Left cardiac atrium (tissue), 4 donors: ENCODE measurements around the gene TGM6. TPM values are rescaled to one million over a fixed set of nuclear protein-coding genes. Genes with fewer than 3 reads are reported as not detected.

ENCODE experiments used
- ATAC-seq, 2 donors: fragments of 200-7000 bp; cut with Tn5 transposase; one replicate each; pipeline ENCODE4 v1.9.1; 2020; ENCODE audit warnings: mild to moderate bottlenecking in 2 of 2, moderate library complexity in 2 of 2
- DNase-seq: peaks from one replicate; pipeline ENCODE4 v3.0.0-alpha.2; 2020
- intact Hi-C, 2 donors: fragments of 100-400 bp; cut with DNase I; formaldehyde crosslinking; loops; one replicate each; pipeline versions ENCODE4 v1.14.1 to v1.15.1; 2022 to 2023
- total RNA-seq, 2 donors: library from RNA; stranded (reverse); fragmentation: NEBNext Ultra II Directional; extraction: Animal tissue kit (Norgen Biotek cat#: 25700); gene quantifications; one replicate each; pipeline ENCODE4 v1.2.1, GENCODE V29; 2021
- donor health status: DM: no; HTN: yes; CAD: no.
- donor health status: DM: no; HTN: yes; CAD: no; lungs with severe emphysema.
- donor health status: DM: yes; HTN: yes; CAD: no.
- donor health status: Dilated cardiomyopathy.

The TGM6 gene
- total RNA-seq, 2 donors from 2014 or later: not detected

GRCh38 chr20:2361035-2361593, 19.6 kb upstream of the TGM6 start:
- DNase-seq: no peak
- no peak for ATAC-seq
- intact Hi-C loops: no loop called here

GRCh38 chr20:2363187-2363586, 17.5 kb upstream of the TGM6 start:
- no peak for ATAC-seq
- intact Hi-C loops: no loop called here
- DNase-seq: no peak

DNA sequence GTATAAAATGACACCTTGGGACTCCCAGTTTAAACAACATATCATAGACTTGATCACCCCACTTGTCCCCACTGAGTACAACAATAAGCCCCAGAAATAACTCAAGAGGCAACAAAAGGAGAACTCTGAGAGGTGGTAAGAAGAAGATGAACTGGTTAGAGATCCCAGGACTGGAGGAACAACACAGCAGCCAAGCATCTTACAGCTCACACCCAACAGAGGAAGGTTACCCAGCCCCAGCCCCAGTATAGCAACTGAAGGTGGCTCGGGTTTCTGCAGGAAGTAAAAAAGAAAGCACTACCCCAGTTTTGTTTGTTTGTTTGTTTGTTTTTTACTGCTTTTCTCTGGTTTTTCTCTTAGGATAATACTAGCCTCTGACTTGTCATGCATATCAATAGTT, 17.1 kb upstream of the TGM6 start:
- intact Hi-C loops: no loop called here
- DNase-seq (no peak), ATAC-seq (no peak)

- intact Hi-C loops: no loop called here
- DNase-seq: no peak
- no peak for ATAC-seq
Measured at GRCh38 chr20:2364044-2364443, 16.7 kb upstream of the TGM6 start.

DNA sequence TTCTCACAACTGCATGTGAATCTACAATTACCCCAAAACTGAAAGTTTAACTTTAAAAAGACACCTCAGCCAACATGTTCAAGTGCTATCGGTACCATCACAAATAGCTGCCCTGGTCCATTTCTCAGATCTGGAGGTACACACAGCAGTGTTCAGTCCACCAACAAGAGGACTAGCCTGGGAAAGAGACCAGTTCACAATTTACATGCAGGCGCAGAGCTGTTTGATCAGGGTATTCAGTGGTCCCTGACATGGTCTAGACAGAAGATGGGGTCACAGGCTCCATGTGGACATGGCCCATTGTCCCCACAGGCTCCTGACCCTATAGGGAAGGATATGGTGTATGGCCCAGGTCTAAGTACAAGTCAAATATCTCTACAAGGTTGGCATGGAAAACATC, 15.6 kb upstream of the TGM6 start:
- intact Hi-C loops: no loop called here
- ATAC-seq (no peak), DNase-seq (no peak)

- intact Hi-C loops: no loop called here
- ATAC-seq (no peak), DNase-seq (no peak)
Measured at GRCh38 chr20:2365666-2366065, 15.0 kb upstream of the TGM6 start.

DNA sequence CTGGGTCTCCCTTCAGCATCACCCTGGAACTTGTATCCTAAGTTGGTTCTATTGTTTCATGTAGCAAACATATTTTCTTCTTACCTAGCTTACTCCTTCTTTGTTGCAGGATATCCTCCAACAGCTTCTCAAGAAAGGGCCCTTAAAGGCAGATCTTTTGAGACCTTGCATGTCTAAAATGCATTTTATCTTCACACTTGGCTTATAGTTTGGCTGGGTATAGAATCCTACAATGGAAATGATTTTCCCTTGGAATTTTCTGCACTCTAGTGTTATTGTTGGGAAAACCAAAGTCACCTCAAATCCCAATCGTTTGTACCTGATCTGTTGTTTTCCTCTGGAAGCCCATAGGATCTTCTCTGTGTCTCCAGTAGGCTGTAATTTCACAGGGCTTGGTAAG, 12.1 kb upstream of the TGM6 start:
- DNase-seq (no peak), ATAC-seq (no peak)
- intact Hi-C loops: no loop called here

DNA sequence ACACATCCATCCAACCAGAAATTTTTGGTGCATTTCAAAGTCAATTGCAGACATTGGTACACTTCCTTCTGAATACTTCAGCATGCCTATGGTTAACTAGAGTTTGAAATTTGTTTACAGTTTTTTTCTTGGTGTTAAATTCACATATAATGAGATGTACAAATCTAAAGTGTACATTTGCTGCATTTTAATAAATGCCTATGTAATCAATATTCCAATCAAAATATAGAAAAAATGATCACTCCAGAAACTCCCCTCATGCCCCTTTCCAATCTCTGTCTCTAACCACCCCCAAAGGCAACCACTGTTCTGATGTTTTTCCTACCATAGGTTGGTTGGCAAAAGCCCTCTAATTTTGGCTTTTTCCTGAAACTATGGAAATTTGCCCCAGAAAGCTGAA, 7.6 kb upstream of the TGM6 start:
- ATAC-seq (no peak), DNase-seq (no peak)
- intact Hi-C loops: no loop called here

DNA sequence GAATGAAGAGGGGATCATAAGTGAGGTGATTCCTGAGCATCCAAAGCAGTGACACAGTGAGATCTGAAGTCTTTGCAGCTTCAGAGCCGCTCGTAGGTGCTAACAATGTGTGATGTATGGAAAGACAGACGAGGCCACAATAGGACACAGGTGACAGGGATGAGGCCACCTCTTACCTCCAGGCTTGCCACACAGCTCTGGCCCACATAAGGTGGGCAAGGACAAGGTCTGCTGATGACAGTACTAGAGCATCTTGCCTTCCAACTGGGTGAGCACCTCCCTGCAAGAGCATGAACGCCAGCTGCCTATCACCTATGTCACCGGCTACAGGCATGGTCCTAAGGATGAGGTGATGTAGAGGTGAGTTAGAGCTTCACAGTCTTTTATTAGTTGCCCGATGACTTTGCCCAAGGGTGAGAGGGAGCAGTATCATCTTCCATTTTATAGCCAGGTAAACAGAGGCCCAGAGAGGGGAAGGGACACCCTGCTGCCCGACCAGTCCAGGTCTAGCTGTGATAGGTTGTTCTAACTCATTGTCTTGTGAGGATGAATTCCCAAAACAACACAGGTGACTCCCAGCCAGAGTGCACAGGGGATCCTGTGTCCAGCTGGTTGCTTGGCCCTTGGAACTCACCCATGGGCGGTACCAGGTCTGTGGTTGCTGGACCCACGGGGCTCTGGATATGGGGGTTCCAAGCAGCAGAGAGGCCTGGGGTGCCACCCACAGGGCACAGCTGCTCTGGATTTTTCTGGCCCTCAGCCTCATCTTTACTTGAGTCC, 6.2 kb upstream of the TGM6 start:
- no peak for DNase-seq
- intact Hi-C loops: no loop called here
- ATAC-seq: no peak

- ATAC-seq: no peak
- DNase-seq: no peak
- intact Hi-C loops: no loop called here
Measured at GRCh38 chr20:2378893-2379292, 1.8 kb upstream of the TGM6 start.

GRCh38 chr20:2379511-2380229, 1.0 kb upstream of the TGM6 start:
- intact Hi-C loops: no loop called here
- DNase-seq: no peak
- no peak for ATAC-seq

DNA sequence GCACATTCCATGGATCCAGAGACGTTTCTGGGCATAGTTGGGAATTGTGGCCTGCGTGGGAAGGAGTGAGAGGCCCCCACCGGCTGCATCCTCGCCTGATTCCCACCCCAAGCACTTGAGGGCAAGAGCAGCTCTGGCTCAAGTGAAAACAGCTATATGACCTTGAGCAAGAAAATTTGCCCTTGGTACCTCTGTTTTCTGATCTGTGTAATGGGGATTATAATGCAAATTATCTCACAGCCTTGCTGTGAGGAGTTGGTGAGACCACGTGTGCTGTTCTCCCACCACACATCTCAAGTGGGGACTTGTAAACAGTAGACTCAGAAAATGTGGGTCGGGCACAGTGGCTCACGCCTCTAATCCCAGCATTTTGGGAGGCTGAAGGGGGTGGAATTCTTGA, 602 bp downstream of the TGM6 start:
- DNase-seq (no peak), ATAC-seq (no peak)
- intact Hi-C loops: no loop called here

- no peak for ATAC-seq
- DNase-seq: no peak
- intact Hi-C loops: no loop called here
Measured at GRCh38 chr20:2382833-2383232, 2.1 kb downstream of the TGM6 start.

- intact Hi-C loops: no loop called here
- ATAC-seq (no peak), DNase-seq (no peak)
Measured at GRCh38 chr20:2385026-2385425, 4.3 kb downstream of the TGM6 start.

DNA sequence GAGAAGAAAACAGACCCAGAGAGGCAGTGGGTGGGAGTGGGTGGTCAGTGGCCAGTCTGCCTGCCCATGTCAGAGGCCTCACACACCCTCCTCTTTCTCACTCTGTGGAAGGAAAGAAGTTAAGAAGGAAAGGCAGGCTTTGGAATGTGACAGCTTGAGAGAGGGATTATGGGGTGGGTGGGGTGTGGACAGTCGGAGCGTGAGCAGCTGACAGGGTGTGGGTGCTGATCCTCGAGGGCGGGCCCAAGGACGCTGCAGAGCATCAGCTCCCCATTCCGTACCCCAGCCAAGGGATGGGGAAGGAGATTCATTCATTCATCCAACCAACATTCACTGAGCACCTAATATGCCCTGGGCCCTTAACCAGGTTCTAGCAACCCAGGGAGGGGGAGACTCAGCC, 4.8 kb downstream of the TGM6 start:
- intact Hi-C loops: no loop called here
- ATAC-seq: no peak
- no peak for DNase-seq

- intact Hi-C loops: no loop called here
- no peak for ATAC-seq
- no peak for DNase-seq
Measured at GRCh38 chr20:2386516-2387179, 5.9 kb downstream of the TGM6 start.

- intact Hi-C loops: no loop called here
- no peak for DNase-seq
- ATAC-seq: no peak
Measured at GRCh38 chr20:2387180-2387577, 6.5 kb downstream of the TGM6 start.

DNA sequence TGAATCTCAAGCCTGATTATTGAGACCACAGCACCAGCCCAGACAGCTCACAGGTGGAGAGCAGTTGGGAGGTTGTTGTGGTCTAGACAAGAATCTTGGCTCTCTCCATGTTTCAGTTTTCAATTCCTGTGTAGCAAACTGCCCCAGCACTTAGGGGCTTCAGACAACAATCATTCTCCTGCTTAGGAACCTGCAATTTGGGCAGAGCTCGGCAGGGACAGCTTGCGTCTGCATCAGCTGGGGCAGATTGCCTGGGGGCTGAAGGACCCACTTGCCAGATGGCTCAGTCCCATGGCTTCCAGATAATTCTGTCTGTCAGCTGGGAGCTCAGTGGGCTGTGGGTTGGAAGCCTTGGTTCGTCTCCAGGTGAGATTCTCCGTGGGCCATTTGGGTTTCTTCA, 6.9 kb downstream of the TGM6 start:
- DNase-seq: no peak
- intact Hi-C loops: no loop called here
- no peak for ATAC-seq

DNA sequence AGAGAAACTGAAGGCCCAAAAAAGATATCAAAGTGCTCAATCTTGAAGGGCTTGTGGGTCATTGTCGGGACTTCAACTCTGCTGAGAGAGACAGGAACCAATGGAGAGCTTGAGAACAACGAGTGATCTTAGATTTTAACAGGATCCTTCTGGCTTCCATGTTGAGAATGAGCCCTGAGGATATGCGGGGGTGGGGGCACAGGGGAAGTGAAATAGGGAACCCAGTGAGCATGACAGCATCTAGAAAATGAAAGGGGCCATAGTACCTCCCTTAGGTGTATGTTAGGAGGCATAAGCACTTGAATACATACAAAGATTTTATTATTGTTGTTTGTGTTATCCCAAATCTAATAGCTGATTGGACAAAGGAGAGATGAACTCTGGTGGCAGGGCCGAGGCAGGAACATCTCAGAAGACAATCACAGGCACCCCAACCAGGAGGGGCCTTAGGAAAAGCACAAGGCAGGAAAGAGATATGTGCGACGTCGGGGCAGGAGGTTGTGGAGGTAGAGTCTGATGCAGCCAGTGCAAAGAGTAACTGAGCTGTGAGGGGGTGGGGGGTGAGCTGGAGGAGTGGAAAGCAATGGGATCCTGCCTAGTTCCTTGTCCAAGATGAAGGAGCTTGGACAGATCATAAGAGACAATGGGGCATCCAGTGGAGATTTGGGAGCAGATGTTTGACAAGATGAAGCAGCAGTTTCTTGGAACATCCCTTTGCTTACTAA, 10.4 kb downstream of the TGM6 start:
- intact Hi-C loops: no loop called here
- ATAC-seq: no peak
- DNase-seq: no peak
